ENCODE measurements around the gene PLOD1. TPM values are rescaled to one million over a fixed set of nuclear protein-coding genes. Genes with fewer than 3 reads are reported as not detected.

Gene PLOD1
- total and polyA plus RNA-seq, 2 of the 13 experiments (the other 11 are each of a cell fraction or from before 2014, with no cell fraction given), result 70.1 to 318 TPM

- TF ChIP-seq FOXP4 (CRISPR knock-in tag; IDR thresholded peaks at IDR 0.05) (peak; percentile 43; the same call in 1 of the 2 replicates), RXRB (CRISPR knock-in tag; IDR thresholded peaks at IDR 0.05; ENCODE audit: borderline replicate concordance) (peak; percentile 41; the same call in 1 of the 2 replicates)
These were observed 26.7 kb downstream of the PLOD1 start (continued) for GRCh38 chr1:11961230-11961629.

GRCh38 chr1:11963622-11964021 is 29.1 kb downstream of the PLOD1 start:
- ChIA-PET CTCF (ENCODE audit: low intra/inter-chr PET ratio, low total read pairs) (no interaction called here), POLR2A (no interaction called here)
- H3K9ac ChIP-seq (ENCODE audit: insufficient read depth, low read depth, low read length), result no peak overlapping the region
- ATAC-seq (no peak), DNase-seq (ENCODE audit: low spot score) (no peak), FAIRE-seq (no peak)
- no TSS peak for BruUV-seq (replicated peaks)
- peaks cover 28% of the 10 kb centered on the region for H3K4me1 ChIP-seq (ENCODE audit: insufficient read depth, low read length)
- peaks cover 23 to 50% of the 10 kb centered on the region in 2 experiments for H3K36me3 ChIP-seq (replicated peaks in 1 of 2; ENCODE audit: control insufficient read depth in 1 of 2, insufficient read depth in 2 of 2, low read length in 2 of 2)
- 95% methylated on average over 3 of the region's 3 CpGs for WGBS (ENCODE audit: low lambda C conversion rate)
- H3K4me3 ChIP-seq (replicated peaks in 1 of 3; ENCODE audit: insufficient read depth in 1 of 3, low read depth in 2 of 3, low read length in 3 of 3), result no peak overlapping the region
- intact Hi-C loops (cut with micrococcal nuclease; ENCODE audit: unreplicated experiment) (no loop called here), in situ Hi-C loops (cut with HindIII; ENCODE audit: extremely low pct_ligation_motif_present, low pct_unique_long_range_greater_than_20kb) (loop anchor here (5.0 to 10.0 kb wide), 2 partner anchors 51 to 129 kb away; no protein-coding TSS in a partner anchor)
- H3K4me2 ChIP-seq (ENCODE audit: low read depth, low read length), result no peak overlapping the region
- no peaks in the 10 kb centered on the region for H3K9me3 ChIP-seq (ENCODE audit: low read length)
- H3K79me2 ChIP-seq (ENCODE audit: insufficient read depth, low read length), result no peaks in the 10 kb centered on the region
- H4K20me1 ChIP-seq (ENCODE audit: insufficient read depth, low read length), result no peaks in the 10 kb centered on the region
- no peaks in the 10 kb centered on the region for H3K27me3 ChIP-seq (ENCODE audit: control insufficient read depth in 1 of 2, insufficient read depth in 2 of 2, low read length in 2 of 2)
- no peak overlapping the region for H3K27ac ChIP-seq (ENCODE audit: extremely low read length, insufficient read depth, low read length)
- no peak overlapping the region for H2AFZ ChIP-seq (ENCODE audit: low read length)
- TF ChIP-seq HES4 (CRISPR knock-in tag; IDR thresholded peaks at IDR 0.05; ENCODE audit: borderline replicate concordance) (no peak), ZNF383 (CRISPR knock-in tag; IDR thresholded peaks at IDR 0.05; ENCODE audit: borderline replicate concordance) (no peak), KMT2B (CRISPR knock-in tag; IDR thresholded peaks at IDR 0.05) (no peak), MATR3 (CRISPR knock-in tag; IDR thresholded peaks at IDR 0.05) (no peak), TIGD3 (CRISPR knock-in tag; IDR thresholded peaks at IDR 0.05; ENCODE audit: borderline replicate concordance) (no peak), NCOA5 (CRISPR knock-in tag; IDR thresholded peaks at IDR 0.05) (no peak), FIP1L1 (IDR thresholded peaks at IDR 0.05; ENCODE audit: borderline replicate concordance, insufficient read depth, low read depth, low read length) (no peak), BRCA1 (CRISPR knock-in tag; IDR thresholded peaks at IDR 0.05) (no peak), PCBP2 (optimal IDR thresholded peaks at IDR 0.05; ENCODE audit: low read depth, low read length, poor library complexity, severe bottlenecking) (no peak), ZNF652 (CRISPR knock-in tag; IDR thresholded peaks at IDR 0.05; ENCODE audit: borderline replicate concordance, low read depth) (no peak), MBNL3 (CRISPR knock-in tag; conservative IDR thresholded peaks at IDR 0.05) (no peak), REST (IDR thresholded peaks at IDR 0.05; ENCODE audit: borderline replicate concordance in 1 of 2, low read depth in 1 of 2, low read length in 2 of 2) (no peak)
